ENCODE data around the gene SLC17A3.
A peak's percentile ranks its signal among the peaks of the same experiment; 100 is the strongest.

The SLC17A3 gene, protein sequence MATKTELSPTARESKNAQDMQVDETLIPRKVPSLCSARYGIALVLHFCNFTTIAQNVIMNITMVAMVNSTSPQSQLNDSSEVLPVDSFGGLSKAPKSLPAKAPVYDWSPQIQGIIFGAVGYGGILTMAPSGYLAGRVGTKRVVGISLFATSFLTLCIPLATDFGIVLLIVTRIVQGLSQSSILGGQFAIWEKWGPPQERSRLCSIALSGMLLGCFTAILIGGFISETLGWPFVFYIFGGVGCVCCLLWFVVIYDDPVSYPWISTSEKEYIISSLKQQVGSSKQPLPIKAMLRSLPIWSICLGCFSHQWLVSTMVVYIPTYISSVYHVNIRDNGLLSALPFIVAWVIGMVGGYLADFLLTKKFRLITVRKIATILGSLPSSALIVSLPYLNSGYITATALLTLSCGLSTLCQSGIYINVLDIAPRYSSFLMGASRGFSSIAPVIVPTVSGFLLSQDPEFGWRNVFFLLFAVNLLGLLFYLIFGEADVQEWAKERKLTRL

DNA sequence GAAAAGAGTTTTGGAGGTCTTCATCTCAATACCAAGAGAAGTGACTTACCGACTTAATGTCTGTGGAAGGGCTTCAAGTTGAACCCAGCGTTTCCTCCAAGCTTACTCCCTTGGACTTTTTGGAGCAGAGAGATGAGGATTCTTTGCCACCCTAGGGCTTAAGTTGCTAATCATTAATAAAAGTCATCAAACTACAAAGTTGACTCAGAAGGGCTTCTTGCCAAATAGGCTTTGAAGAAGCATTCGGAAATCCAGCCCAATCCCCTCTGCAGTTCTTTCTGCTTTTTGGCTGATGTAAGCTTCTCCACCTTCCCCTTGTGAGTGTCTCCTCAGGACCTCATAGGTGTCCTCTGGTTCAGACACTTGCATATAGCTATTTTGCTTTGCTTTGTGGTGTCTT, at the start of gene SLC17A3:
TSS of gene SLC17A3 (minus strand) at position 126 of the 400 bp plus-strand sequence. CDS start 5,856 bp downstream, outside the sequence.
- DNase-seq = no peak

DNA sequence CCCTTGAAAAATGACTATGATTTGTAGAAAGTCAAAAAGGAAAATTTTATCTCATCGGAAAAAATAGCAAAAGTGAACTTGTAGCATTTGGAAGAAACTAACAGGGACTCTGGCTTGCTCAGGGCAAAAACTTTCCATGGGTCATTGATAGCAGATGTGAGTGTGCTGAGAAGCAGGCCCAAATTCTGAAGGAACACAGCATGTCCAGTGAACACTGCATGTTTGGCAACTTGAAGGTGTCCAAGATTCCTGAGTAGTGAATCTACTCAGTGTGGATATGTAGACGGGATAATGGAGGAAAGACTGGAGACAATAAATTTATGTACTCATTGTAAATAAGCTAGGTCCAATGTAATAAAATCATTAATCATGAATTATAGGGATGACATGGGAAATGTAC, 48.3 kb upstream of the SLC17A3 start:
- no peak for DNase-seq

DNA sequence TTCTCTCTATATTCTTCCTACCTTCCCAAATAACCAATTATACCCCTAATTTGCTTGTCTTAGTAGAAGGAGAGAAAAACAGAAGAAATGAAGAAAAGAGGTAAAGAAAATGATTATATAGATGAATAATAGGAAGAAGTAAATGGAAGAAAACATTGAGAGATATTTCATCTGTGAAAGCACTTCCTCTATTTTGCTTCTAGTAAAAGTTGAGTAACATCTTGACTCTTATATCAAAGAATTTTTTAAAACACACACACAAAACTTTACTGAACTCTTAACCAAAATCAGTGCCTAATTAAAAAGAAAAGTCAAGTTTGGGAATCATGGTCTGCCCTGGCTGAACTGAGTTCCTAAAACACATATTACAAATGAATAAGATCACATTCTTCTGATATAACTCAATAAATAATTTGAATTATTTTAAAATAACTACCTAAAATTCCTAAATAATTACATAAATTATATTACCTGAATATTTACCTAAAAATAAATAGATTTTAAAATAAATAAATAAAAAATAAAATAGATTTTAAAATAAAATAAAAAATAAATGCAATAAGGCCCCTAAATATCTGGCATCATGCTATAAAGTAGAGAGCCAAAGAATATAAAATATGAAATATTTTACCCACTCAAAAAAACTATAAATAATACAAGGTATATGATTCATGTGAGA, 47.6 kb upstream of the SLC17A3 start:
- no peak for DNase-seq

DNA sequence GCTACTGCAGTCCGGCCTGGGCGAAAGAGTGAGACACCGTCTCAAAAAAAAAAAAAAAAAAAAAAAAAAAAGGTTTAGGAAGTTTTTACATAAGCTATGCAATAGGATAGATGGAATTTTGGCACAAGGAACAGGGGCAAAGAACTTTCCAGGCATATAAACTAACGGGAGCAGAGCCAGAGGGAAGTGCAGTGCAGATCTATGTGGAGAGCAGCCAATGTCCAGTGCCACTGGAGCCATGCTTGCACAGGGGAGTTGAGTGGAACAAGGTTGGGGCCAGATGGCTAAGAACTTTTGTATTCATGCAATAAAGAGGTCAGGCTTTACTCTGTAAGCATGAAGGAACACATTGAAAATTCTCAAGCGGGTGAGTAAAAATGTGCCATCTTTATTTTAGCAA, 45.6 kb upstream of the SLC17A3 start:
- DNase-seq = no peak

DNA sequence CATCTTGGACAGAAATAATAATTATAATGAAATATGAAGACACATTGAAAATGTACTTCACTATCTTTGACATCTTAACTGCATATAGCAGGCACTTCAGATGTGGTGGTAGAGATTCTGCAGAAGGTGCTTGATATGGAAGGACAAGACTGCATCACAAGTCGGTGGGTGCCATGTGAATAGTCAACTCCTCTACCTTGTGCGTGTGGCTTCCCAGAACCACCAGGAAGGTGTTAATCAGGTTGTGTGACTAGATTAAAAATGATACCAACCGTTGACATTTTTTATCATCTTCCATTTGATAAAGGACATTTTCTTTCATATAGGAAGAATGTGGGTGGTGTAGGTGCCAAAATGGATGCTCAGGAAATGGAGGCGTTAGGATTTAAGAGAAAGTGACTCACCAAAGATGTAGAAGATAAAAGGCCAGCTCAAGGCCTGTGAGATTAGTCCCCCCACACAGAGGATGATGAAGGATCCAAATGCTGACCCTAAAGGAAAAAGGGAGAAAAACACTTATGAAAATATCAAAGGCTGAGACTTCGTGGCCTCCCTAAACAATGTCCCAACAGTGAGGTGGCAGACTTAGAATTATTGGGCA, 44.1 kb upstream of the SLC17A3 start:
- no peak for DNase-seq

DNA sequence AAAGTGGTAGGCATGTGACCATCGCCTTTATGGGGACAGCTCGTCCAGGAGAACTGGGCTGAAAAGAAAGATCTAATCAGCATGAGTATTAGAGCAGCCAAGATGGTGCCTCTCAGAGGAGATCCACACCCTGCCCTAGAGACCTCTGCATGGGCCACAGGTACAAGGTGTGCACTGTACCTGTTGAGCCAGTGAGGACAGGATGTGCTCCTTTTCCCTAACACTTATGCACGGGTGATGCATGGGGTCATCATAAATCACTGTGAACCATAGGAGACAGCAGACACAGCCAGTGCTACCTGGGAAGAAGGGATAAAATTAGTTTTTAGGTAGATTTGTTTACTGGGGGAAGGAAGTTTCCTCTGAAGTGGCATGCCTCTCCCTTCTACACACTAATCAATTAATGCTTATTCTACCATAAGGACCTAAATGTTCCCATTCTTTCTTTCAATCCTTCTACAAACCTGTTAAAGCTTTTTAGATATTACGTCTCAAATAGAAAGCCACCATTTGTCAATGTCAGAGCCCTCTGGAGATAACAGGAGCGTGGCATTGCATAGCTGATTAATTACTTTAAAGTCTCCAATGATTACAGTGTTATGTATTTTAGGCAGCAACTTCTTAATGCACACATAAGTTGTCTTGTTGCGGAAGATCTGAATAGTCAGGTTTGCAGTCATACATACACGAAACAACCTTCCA, 42.9 kb upstream of the SLC17A3 start:
- DNase-seq = no peak

DNA sequence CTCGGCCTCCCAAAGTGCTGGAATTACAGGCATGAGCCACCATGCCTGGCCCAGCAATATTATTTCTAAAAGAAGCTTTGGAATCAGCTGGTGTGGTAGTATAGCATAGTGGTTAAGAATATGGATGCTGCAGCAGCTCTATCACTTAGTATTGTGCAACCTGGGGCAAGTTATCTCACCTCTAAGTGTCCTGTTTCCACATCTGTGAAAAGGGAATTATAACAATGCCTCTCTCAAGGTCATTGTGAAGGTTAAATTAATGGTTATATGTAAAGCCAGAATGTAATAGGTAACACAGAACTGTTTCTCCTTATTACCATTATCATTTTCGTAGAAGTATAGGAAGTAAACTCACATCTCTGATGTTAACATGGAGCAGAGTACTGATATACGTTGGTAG, 42.3 kb upstream of the SLC17A3 start:
- no peak for DNase-seq

DNA sequence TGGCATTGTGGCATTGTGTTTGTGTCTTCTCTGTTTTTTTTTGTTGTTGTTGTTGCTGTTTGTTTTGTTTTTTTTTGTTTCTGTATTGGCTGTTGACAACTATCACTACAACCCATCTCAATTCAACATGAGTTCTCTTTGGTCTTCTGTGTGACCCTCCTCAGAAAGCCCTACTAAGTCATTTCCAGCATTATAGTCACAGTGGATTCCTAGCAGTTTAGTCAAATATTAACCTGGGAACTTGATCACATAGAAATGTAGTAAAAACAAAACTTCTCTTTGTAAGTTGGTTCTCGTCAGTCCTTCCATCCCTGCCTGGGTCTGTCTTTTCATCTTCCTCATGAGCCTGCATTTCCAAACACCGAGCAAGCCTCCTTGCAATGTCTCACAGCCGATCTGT, 39.7 kb upstream of the SLC17A3 start:
- peak; percentile 24 for DNase-seq

DNA sequence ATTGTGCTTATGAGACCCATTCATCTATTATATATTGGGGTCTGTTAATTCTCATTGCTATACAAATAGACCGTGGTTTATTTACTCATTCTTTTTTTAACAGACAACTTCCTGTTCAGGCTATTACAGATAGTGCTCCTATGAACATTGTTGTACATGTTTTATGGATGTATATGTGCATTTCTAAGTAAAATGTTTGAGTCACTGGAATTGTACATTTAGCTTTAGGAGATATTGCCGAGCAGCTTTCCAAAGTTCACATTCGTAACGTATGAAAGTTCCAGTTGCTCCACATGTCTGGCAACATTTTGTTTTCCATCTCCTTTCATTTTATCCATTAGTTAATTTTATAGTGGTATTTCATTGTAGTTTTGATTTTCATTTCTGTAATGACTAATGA, 37.3 kb upstream of the SLC17A3 start:
- no peak for DNase-seq

DNA sequence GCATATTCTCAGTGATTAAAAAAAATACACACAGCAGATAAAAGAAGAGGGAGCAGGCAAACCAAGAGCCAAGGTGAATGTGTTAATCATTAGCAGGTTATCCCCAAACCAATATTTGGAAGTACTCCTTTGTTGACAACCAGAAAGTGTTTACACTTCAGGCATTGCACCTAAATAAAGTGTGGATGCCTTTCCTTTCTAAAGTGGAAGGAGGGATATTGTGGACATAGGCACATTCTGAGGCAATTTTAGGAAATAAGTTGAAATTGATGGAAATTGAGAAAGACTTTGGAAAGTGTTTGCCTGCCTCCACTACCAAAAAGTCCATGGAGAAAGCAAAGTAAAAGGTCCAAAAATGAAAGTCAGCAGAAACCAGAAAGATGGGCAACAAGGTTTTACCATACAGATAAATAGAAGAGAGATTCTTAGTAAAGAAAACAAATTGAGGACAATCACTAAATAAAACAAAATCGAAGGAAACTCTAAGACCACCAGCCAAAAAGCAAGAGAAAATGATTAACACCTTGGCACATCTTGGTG, 33.5 kb upstream of the SLC17A3 start:
- no peak for DNase-seq

DNA sequence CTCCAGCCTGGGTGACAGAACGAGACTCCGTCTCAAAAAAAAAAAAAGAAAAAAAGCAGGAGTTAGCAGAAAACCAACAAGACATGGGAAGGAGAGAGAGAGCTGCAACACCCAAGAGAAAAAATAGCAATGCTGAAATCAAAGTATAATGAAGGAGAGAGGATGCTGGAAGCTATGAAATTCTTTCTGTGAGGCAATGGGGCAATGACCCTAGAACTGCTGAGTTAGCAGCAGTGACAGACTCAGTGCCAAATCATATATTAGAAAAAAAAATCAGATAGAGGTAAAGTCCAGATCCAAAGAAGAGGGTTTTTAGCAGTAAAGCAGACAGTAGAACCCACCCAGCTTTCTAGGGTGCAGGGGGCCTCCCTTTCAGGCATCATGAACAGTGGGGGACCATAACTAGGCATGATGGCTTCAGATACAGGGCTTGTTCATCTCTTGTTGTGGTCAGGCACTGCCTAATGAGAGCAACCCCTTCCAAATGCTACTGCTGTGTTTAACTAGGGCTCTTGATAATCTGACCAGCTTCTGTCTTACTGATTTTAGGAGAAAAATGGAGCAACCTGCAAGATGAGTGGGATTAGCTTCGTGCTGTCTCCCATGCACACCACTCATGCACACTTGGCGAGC, 29.5 kb upstream of the SLC17A3 start:
- DNase-seq = no peak

DNA sequence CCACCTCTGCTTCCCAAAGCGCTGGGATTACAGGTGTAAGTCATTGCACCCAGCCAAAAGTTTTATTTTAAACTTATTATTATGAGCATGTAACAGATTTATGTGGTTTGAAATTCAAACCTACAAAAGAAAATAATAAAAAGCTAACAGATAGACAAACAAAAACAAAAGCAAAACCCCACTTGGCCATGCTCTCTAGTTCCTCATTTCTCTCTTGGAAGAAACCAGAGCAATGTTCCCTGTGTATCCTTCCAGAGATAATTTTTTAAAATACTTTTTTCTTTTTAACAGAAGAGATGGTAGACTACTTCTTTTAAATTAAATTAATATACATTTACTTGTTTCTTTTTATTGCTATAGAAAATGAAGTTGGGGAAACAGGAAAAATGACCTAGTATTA, 28.0 kb upstream of the SLC17A3 start:
- no peak for DNase-seq

DNA sequence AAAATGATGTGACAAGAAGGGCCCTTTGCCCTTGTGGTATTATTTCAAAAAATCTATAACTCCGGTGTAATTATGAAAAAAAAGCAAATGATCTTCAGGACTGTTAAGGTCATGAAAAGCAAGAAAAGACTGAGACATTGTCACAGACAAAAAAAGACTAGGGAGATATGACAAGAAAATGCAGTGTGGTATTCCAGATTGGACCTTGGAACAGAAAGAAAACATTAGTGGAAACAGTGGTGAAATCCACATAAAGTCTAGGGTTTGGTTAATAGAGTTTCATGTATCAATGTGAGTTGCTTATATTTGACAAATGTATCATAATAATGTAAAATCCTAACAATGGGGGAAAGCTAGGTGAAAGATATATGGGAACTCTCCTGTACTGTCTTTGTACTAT, 26.8 kb upstream of the SLC17A3 start:
- no peak for DNase-seq

DNA sequence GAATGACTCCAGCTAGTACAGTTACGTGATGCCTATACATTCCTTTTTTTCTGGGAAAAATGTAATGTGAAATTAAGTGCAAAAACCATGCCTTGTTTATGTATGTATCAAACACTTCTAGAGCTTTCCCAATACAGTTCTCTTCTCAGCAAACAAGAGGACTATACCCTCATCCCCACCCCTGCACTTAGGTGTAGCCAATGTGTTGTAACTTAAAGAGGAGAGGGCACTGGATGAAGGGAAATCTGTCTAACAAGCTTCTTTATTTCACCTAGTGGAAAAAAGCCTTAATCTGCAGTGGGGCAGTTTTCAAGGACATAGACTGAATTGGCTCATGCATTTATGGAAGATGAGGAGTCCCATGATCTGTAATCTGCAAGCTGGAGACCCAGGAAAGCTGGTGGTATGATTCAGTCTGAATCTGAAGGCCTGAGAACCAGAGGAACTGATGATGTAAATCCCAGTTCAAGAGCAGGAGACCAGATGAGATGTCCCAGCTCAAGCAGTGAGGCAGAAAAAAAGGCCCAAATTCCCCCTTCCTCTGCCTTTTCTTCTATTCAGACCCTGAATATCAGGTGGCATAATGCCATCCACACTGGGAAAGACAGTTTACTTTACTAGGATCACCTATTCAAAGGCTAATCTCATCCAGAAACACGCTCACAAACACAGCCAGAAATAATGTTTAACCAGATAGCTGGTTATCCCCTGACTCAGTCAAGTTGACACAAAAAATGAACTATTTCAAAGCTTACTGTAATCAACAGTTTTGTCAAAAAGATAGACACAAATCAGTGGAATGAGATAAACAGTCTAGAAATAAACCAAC, 25.8 kb upstream of the SLC17A3 start:
- no peak for DNase-seq

DNA sequence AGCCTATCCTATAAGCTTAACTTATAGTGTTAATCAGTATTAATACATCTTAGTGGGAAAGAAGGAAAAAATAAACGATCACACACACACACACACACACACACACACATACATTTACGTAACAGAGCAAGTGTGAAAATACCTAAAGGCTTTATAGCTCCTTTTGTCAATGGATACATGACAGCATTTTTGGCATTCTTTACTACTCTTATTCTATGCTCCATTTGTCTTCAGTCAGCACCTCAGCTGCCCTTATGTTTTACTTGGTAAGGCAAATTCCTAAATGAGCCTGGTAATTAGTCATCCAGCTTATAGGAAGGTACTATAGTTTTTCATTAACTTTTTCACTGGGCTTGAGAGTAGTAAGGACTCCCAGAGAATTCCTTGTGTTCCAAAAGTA, 25.1 kb upstream of the SLC17A3 start:
- DNase-seq = no peak

DNA sequence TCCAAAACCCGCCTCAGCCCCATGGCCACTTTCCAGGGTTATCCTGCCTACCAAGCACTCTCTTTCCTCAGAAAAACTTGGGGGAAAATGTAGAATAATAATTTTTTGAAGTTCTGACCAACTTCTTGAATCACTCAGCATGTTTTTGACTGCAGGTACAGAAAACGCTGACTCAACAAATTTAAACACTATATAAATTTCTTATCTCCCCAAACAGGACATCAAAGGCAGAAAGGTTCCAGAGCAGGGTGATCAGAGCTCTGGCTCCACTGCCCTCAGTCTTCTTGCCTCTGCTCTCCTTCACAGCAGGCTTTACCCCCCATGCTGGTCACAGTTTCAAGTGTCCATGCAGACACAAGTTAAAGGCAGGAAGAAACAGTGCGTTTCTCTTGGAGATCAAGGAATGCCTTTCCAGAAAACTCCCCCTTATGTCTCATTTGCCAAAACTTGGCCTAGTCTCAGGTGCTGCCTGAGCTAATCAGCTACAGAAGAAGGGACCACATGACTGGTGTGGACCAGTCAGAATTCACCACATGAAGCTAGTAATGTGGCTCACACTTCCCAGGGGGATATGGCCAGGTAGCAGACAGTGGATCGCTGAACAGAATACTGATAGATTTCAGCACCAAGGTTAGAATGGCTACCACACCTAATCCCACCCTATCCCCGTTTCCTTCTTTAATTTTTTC, 24.4 kb upstream of the SLC17A3 start:
- no peak for DNase-seq

DNA sequence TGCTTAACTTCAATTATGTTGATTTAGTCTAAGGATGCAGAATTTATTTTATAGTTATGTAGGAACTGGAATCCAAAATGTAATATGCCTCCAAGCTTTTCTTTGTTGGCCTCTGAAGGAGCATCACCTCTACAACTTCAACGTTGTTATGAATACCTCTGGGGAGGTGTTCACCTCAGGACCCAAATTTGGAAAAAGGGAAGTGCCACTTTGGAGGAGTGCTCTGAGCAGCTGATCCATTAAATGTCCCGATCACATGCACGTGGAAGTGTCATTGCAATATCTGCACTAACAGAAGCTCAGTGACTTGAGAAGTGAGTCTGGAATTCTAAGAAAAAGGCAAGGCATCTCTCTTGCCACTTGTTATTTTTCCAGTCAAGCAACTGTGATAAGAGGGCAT, 22.2 kb upstream of the SLC17A3 start:
- no peak for DNase-seq

DNA sequence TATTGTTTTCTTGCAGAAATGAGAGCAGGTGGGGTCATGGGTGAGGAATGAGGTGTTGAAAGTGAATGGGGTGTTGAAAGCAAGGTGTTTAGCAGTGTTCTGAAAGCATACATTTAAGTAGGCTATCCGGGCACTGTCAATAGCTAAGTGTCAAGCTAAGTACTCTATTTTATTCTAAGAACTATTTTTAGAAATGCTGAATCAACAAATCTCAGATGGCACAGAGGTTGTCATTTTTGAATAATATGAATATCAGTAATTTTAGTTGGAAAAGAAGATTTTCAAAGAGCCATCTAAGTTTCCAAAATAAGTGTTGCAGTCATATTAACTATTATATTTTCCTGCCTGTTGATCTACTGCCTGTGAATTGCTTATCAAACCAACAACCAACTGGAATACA, 21.7 kb upstream of the SLC17A3 start:
- no peak for DNase-seq

DNA sequence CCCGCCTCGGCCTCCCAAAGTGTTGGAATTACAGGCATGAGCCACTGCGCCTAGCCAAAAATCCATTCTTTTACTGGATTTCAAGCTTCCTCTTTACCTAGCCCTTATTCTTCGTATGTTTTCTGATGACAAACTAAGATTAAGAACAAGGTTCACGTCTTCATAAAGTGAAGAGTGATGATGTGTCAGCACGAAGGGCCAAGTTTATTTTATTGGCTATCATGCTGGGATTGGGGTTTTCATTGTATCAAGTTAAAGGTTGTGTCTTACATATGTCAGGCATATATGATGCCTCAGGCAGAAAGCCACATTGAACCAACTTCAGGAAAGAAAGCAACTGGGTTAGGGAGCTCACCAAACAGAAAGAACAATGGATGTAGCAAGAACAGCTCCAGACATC, 19.7 kb upstream of the SLC17A3 start:
- no peak for DNase-seq

DNA sequence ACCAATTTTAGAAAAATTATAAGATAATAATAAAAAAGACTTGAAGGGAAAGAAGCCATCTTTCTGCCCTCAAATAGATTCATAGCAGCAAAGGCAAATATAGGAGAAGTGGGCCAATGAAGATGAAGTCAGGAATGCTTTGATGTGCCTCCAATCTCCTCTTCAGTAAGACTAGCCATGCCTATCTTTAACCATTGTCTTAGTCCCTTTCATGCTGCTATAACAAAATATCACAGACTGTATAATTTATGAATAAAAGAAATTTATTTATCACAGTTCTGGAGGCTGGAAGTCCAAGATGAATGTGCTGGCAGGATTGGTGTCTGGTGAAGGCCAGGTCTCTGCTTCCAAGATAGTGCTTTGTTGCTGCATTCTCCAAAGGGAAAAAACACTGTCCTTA, 18.8 kb upstream of the SLC17A3 start:
- no peak for DNase-seq
